Endothelial cell (in vitro differentiated cells): Measurements from ENCODE around the gene ITGB6. TPM values are rescaled to one million over a fixed set of nuclear protein-coding genes. Genes with fewer than 3 reads are reported as not detected.

ENCODE experiments used
- DNase-seq: peaks from one replicate; pipeline ENCODE4 v3.0.0; 2021; ENCODE audit warnings: low spot score
- H3K27ac Mint-ChIP-seq: one replicate; pipeline ENCODE4 v1.8.0; 2021; ENCODE audit warnings: mixed read lengths, inconsistent platforms; ENCODE audit not compliant: unreplicated experiment
- H3K27me3 Mint-ChIP-seq: one replicate; pipeline ENCODE4 v1.8.0; 2021; ENCODE audit warnings: mild to moderate bottlenecking, moderate library complexity, mixed read lengths, inconsistent platforms; ENCODE audit not compliant: unreplicated experiment
- H3K36me3 Mint-ChIP-seq: one replicate; pipeline ENCODE4 v1.8.0; 2021; ENCODE audit warnings: mild to moderate bottlenecking, low read depth, mixed read lengths, inconsistent platforms; ENCODE audit not compliant: unreplicated experiment
- H3K4me1 Mint-ChIP-seq: one replicate; pipeline ENCODE4 v1.8.0; 2021; ENCODE audit warnings: mild to moderate bottlenecking, mixed read lengths, inconsistent platforms; ENCODE audit not compliant: unreplicated experiment
- H3K4me3 Mint-ChIP-seq: one replicate; pipeline ENCODE4 v1.8.0; 2021; ENCODE audit warnings: mild to moderate bottlenecking, mixed read lengths, inconsistent platforms; ENCODE audit not compliant: unreplicated experiment
- H3K9me3 Mint-ChIP-seq: one replicate; pipeline ENCODE4 v1.8.0; 2021; ENCODE audit warnings: mixed read lengths, inconsistent platforms; ENCODE audit not compliant: unreplicated experiment
- CTCF ChIP-seq: fragments of 200-600 bp; sonication (generic); IDR thresholded peaks from one replicate; pipeline ENCODE4 v1.5.0; 2021; ENCODE audit warnings: antibody characterized with exemption; ENCODE audit not compliant: unreplicated experiment
- total RNA-seq: library from RNA; stranded (reverse); fragmentation: NEBNext Ultra II Directional; extraction: Animal tissue kit (Norgen Biotek cat#: 25700); gene quantifications from one replicate; pipeline ENCODE4 v1.2.1, GENCODE V29; 2021; ENCODE audit not compliant: unreplicated experiment

ITGB6 gene
- total RNA-seq, 1 donor from 2014 or later, result not detected

GRCh38 chr2:160225722-160226121 is 25.6 kb upstream of the ITGB6 start:
- Mint-ChIP-seq H3K4me3 (no peak overlapping the region), H3K9me3 (no peaks in the 10 kb centered on the region), H3K27me3 (no peaks in the 10 kb centered on the region), H3K36me3 (no peaks in the 10 kb centered on the region), H3K4me1 (peaks cover 14% of the 10 kb centered on the region), H3K27ac (no peak overlapping the region)
- no peak for TF ChIP-seq CTCF
- no peak for DNase-seq

DNA sequence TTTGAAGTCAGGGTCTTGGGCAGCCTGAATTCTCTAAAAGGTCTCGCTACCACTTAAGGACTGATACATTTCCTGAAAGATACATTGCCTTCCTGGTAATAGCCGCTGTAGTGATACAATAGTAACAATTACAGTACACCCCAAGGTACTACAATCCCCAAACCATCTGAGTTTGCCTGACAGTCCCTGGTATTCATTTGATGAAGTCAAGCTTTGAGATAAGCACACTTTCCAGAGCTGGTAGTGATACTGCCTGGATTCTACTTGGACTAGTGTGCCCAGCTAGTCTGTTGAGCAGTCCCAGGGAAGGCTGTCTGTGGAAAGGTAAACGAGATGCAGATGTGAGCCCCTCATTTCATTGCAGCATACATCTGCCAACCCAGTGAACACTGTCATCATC is 24.4 kb upstream of the ITGB6 start:
- Mint-ChIP-seq H3K27me3 (peaks cover 2% of the 10 kb centered on the region), H3K9me3 (no peaks in the 10 kb centered on the region), H3K36me3 (no peaks in the 10 kb centered on the region), H3K4me3 (no peak overlapping the region), H3K4me1 (peaks cover 23% of the 10 kb centered on the region), H3K27ac (no peak overlapping the region)
- TF ChIP-seq CTCF, result no peak
- DNase-seq, result no peak

DNA sequence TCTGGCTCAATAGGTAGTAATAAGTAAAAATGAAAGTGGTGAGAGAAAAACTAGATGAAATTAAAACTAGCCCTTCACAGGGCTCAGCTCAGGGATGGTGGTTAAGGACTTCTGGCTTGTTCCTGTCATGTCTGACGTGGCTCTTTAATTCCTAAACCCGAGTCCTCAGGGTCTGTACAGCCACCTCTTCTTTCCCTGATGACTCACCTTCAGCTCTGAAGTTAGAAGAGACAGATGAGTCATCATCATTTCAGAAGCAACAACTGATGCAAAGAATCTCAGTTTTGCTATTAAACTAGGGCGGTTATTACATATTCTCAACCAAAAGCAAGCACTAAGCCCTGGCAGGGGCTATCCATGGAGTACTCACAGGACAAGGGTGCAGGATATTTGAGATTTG is 24.0 kb upstream of the ITGB6 start:
- Mint-ChIP-seq H3K27me3 (peaks cover 4% of the 10 kb centered on the region), H3K4me3 (no peak overlapping the region), H3K36me3 (no peaks in the 10 kb centered on the region), H3K27ac (no peak overlapping the region), H3K9me3 (no peaks in the 10 kb centered on the region), H3K4me1 (peaks cover 23% of the 10 kb centered on the region)
- no peak for TF ChIP-seq CTCF
- DNase-seq, result no peak

GRCh38 chr2:160223560-160223959 is 23.5 kb upstream of the ITGB6 start:
- H3K4me1 Mint-ChIP-seq, result peaks cover 23% of the 10 kb centered on the region
- H3K27me3 Mint-ChIP-seq, result peaks cover 4% of the 10 kb centered on the region
- no peak overlapping the region for H3K27ac Mint-ChIP-seq
- no peaks in the 10 kb centered on the region for H3K36me3 Mint-ChIP-seq
- no peaks in the 10 kb centered on the region for H3K9me3 Mint-ChIP-seq
- TF ChIP-seq CTCF, result no peak
- DNase-seq, result no peak
- no peak overlapping the region for H3K4me3 Mint-ChIP-seq

GRCh38 chr2:160222546-160223283 is 22.6 kb upstream of the ITGB6 start:
- no peaks in the 10 kb centered on the region for H3K9me3 Mint-ChIP-seq
- no peak for TF ChIP-seq CTCF
- peaks cover 7% of the 10 kb centered on the region for H3K27me3 Mint-ChIP-seq
- DNase-seq, result no peak
- H3K4me3 Mint-ChIP-seq, result no peak overlapping the region
- no peak overlapping the region for H3K27ac Mint-ChIP-seq
- peaks cover 23% of the 10 kb centered on the region for H3K4me1 Mint-ChIP-seq
- peaks cover 3% of the 10 kb centered on the region for H3K36me3 Mint-ChIP-seq
